Measurements from ENCODE around the gene SLFN12.
"Not testable (repeated sequence)": the region's sequence is repeated elsewhere in the genome, so short reads cannot be mapped to it uniquely, and the experiment has no call there.

DNA sequence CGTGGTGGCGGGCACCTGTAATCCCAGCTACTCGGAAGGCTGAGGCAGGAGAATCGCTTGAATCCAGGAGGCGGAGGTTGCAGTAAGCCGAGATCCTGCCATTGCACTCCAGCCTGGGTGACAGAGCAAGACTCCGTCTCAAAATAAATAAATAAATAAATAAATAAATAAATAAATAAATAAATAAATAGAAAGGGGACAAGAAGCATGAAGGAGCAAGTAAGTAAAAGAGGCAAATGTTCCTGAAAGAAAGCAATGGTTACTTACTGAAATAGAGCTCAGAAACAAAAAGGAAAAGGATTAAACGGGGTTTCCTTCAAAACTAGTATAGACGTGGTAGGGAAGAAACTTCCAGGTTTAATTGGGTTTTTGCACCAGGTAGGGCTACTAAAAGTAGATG, 11.2 kb downstream of the SLFN12 start:
- TF ChIP-seq, protein P1, sequence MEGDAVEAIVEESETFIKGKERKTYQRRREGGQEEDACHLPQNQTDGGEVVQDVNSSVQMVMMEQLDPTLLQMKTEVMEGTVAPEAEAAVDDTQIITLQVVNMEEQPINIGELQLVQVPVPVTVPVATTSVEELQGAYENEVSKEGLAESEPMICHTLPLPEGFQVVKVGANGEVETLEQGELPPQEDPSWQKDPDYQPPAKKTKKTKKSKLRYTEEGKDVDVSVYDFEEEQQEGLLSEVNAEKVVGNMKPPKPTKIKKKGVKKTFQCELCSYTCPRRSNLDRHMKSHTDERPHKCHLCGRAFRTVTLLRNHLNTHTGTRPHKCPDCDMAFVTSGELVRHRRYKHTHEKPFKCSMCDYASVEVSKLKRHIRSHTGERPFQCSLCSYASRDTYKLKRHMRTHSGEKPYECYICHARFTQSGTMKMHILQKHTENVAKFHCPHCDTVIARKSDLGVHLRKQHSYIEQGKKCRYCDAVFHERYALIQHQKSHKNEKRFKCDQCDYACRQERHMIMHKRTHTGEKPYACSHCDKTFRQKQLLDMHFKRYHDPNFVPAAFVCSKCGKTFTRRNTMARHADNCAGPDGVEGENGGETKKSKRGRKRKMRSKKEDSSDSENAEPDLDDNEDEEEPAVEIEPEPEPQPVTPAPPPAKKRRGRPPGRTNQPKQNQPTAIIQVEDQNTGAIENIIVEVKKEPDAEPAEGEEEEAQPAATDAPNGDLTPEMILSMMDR (IDR thresholded peaks at IDR 0.05) = not testable (repeated sequence)
- not testable (repeated sequence) for TF ChIP-seq EZH2, EZH2phosphoT487 (IDR thresholded peaks at IDR 0.05)
